Gastrocnemius medialis (tissue), 4 donors: ENCODE data around the gene PARP2. TPM values are rescaled to one million over a fixed set of nuclear protein-coding genes. Genes with fewer than 3 reads are reported as not detected.
"Not testable (repeated sequence)": the region's sequence is repeated elsewhere in the genome, so short reads cannot be mapped to it uniquely, and the experiment has no call there.

Experiments used
- ATAC-seq, 2 donors: fragments of 150-250 bp; one replicate each; pipeline ENCODE4 v1.9.1; 2016
- DNase-seq, 2 donors: peaks; one replicate each; pipeline ENCODE4 v3.0.0-alpha.2; 2019
- H3K27ac ChIP-seq, 4 donors: fragments of 200-600 bp; sonication (generic); 1 replicate in 1 of 4; 2 replicates in 3 of 4; pipeline ENCODE4 v1.5.1; 2016 to 2018; ENCODE audit warnings: mild to moderate bottlenecking in 2 of 4, moderate library complexity in 1 of 4
- H3K27me3 ChIP-seq, 3 donors: fragments of 200-600 bp; sonication (generic) in 2 of 3; 1 replicate in 1 of 3; 2 replicates in 2 of 3; pipeline versions ENCODE4 v1.5.1 to v1.6.0; 2016 to 2019; ENCODE audit warnings: mild to moderate bottlenecking in 1 of 3, moderate library complexity in 1 of 3
- H3K36me3 ChIP-seq, 2 donors: fragments of 200-600 bp; sonication (generic) in 1 of 2; one replicate each; pipeline ENCODE4 v1.5.1; 2017 to 2018
- H3K4me1 ChIP-seq, 2 donors: fragments of 200-600 bp; sonication (generic) in 1 of 2; one replicate each; pipeline ENCODE4 v1.5.1; 2016 to 2017; ENCODE audit warnings: mild to moderate bottlenecking in 2 of 2
- H3K4me3 ChIP-seq, 4 donors: fragments of 200-600 bp; sonication (generic) in 3 of 4; 1 replicate in 1 of 4; 2 replicates in 3 of 4; pipeline ENCODE4 v1.5.1; 2016 to 2019; ENCODE audit warnings: mild to moderate bottlenecking in 2 of 4
- H3K9me3 ChIP-seq, 3 donors: fragments of 200-600 bp; sonication (generic) in 2 of 3; 1 replicate in 1 of 3; 2 replicates in 2 of 3; pipeline ENCODE4 v1.5.1; 2016 to 2019
- CTCF ChIP-seq, 5 experiments: fragments of 450-650 bp in 3 of 5; fragments of 200-600 bp in 2 of 5; sonication (generic) in 2 of 5; IDR thresholded peaks in 4 of 5; conservative IDR thresholded peaks in 1 of 5; 1 replicate in 4 of 5; 2 replicates in 1 of 5; pipeline ENCODE4 v1.5.1; 2016 to 2019; ENCODE audit warnings: antibody characterized with exemption in 5 of 5, mild to moderate bottlenecking in 3 of 5, moderate library complexity in 3 of 5
- POLR2A ChIP-seq, 2 donors: fragments of 450-650 bp; IDR thresholded peaks; one replicate each; pipeline ENCODE4 v1.6.1; 2017; ENCODE audit warnings: antibody characterized with exemption in 2 of 2, mild to moderate bottlenecking in 2 of 2, moderate library complexity in 2 of 2
- in situ Hi-C, 4 donors: fragments of 200-750 bp; cut with MboI; loops; one replicate each; pipeline versions ENCODE4 v1.15.0 to v1.8.0; 2017; ENCODE audit warnings: low sequenced_read_pairs in 4 of 4
- intact Hi-C: fragments of 100-400 bp; cut with DNase I; formaldehyde crosslinking; loops from one replicate; pipeline ENCODE4 v1.15.1; 2023; ENCODE audit warnings: low total_unique reads
- total RNA-seq, 4 donors: library from RNA; depleted of rRNA; stranded (reverse); fragments of >200 nt; gene quantifications; one replicate each; pipeline versions ENCODE4 v1.1.0 to v1.2.3, GENCODE V29; 2016

The PARP2 gene
- total RNA-seq, 4 donors from 2014 or later, result 5.1 to 15.0 (median 7.0) TPM

- in situ Hi-C loops (loop anchor here (5.0 to 25.0 kb wide), 5 partner anchors 65 to 640 kb away; partner anchors contain the start of genes APEX1 (in 3 of the 4), OSGEP (in 3 of the 4), PIP4P1 (in 3 of the 4) and PNP (in 3 of the 4)), intact Hi-C loops (loop anchor here (10.0 kb wide), 1 partner anchor 757 kb away; the partner anchor contains the start of gene TMEM253)
- Histone ChIP-seq H3K36me3 (peaks cover 2 to 55% of the 10 kb centered on the region in 2 donors), H3K4me3 (no peak overlapping the region), H3K27ac (no peak overlapping the region), H3K9me3 (no peaks in the 10 kb centered on the region), H3K27me3 (no peaks in the 10 kb centered on the region), H3K4me1 (peaks cover 5 to 10% of the 10 kb centered on the region in 2 donors)
- ATAC-seq (no peak), DNase-seq (no peak)
- TF ChIP-seq POLR2A (IDR thresholded peaks at IDR 0.05) (no peak), CTCF (IDR thresholded peaks at IDR 0.05 in 4 of 5, conservative IDR thresholded peaks at IDR 0.05 in 1 of 5) (no peak)
Measured at GRCh38 chr14:20347747-20348146, 4.3 kb downstream of the PARP2 start.

GRCh38 chr14:20350282-20350681 lies 6.8 kb downstream of the PARP2 start:
- H3K27me3 ChIP-seq, result no peaks in the 10 kb centered on the region
- no peak for TF ChIP-seq POLR2A (IDR thresholded peaks at IDR 0.05)
- no peak for TF ChIP-seq CTCF (IDR thresholded peaks at IDR 0.05 in 4 of 5, conservative IDR thresholded peaks at IDR 0.05 in 1 of 5)
- no peak overlapping the region for H3K27ac ChIP-seq
- H3K9me3 ChIP-seq, result no peaks in the 10 kb centered on the region
- ATAC-seq, result no peak
- in situ Hi-C loops, result loop anchor here in 2 of 4 donors (25.0 kb wide), 1 partner anchor 1062 kb away; no protein-coding TSS in a partner anchor
- H3K4me1 ChIP-seq, result no peaks in the 10 kb centered on the region
- no peak overlapping the region for H3K4me3 ChIP-seq
- intact Hi-C loops, result no loop called here
- H3K36me3 ChIP-seq, result peaks cover 2 to 79% of the 10 kb centered on the region in 2 donors
- no peak for DNase-seq

GRCh38 chr14:20350860-20351259 lies 7.4 kb downstream of the PARP2 start:
- in situ Hi-C loops (loop anchor here in 2 of 4 donors (25.0 kb wide), 1 partner anchor 1061 kb away; no protein-coding TSS in a partner anchor), intact Hi-C loops (no loop called here)
- no peaks in the 10 kb centered on the region for H3K4me1 ChIP-seq
- no peak overlapping the region for H3K4me3 ChIP-seq
- DNase-seq, result no peak
- ATAC-seq, result no peak
- H3K27me3 ChIP-seq, result no peaks in the 10 kb centered on the region
- H3K36me3 ChIP-seq, result peaks cover 2 to 81% of the 10 kb centered on the region in 2 donors
- TF ChIP-seq CTCF (IDR thresholded peaks at IDR 0.05 in 4 of 5, conservative IDR thresholded peaks at IDR 0.05 in 1 of 5) (no peak), POLR2A (IDR thresholded peaks at IDR 0.05) (no peak)
- H3K27ac ChIP-seq, result no peak overlapping the region
- no peaks in the 10 kb centered on the region for H3K9me3 ChIP-seq

- in situ Hi-C loops (loop anchor here in 2 of 4 donors (25.0 kb wide), 1 partner anchor 1056 kb away; no protein-coding TSS in a partner anchor), intact Hi-C loops (no loop called here)
- no peak for TF ChIP-seq CTCF (IDR thresholded peaks at IDR 0.05 in 4 of 5, conservative IDR thresholded peaks at IDR 0.05 in 1 of 5)
- H3K9me3 ChIP-seq, result no peaks in the 10 kb centered on the region
- no peaks in the 10 kb centered on the region for H3K4me1 ChIP-seq
- H3K4me3 ChIP-seq, result no peak overlapping the region
- no peaks in the 10 kb centered on the region for H3K27me3 ChIP-seq
- ATAC-seq (no peak), DNase-seq (no peak)
- H3K36me3 ChIP-seq, result peaks cover 0 to 76% of the 10 kb centered on the region in 2 donors
- H3K27ac ChIP-seq, result no peak overlapping the region
Measured at GRCh38 chr14:20356422-20356821, 13.0 kb downstream of the PARP2 start.

- H3K9me3 ChIP-seq, H3K27me3 ChIP-seq, DNase-seq, ATAC-seq, H3K4me1 ChIP-seq, H3K4me3 ChIP-seq, H3K27ac ChIP-seq, intact Hi-C loops: not testable (repeated sequence)
- peaks cover 0 to 67% of the 10 kb centered on the region in 2 donors for H3K36me3 ChIP-seq
- in situ Hi-C loops, result loop anchor here in 2 of 4 donors (25.0 kb wide), 1 partner anchor 1054 kb away; no protein-coding TSS in a partner anchor
Measured at GRCh38 chr14:20358474-20358873, 15.0 kb downstream of the PARP2 start.
